ENCODE results near the gene SOX8. TPM values are rescaled to one million over a fixed set of nuclear protein-coding genes. Genes with fewer than 3 reads are reported as not detected.

SOX8 gene
- total RNA-seq, 1 donor from 2014 or later, result 0.27 TPM

DNA sequence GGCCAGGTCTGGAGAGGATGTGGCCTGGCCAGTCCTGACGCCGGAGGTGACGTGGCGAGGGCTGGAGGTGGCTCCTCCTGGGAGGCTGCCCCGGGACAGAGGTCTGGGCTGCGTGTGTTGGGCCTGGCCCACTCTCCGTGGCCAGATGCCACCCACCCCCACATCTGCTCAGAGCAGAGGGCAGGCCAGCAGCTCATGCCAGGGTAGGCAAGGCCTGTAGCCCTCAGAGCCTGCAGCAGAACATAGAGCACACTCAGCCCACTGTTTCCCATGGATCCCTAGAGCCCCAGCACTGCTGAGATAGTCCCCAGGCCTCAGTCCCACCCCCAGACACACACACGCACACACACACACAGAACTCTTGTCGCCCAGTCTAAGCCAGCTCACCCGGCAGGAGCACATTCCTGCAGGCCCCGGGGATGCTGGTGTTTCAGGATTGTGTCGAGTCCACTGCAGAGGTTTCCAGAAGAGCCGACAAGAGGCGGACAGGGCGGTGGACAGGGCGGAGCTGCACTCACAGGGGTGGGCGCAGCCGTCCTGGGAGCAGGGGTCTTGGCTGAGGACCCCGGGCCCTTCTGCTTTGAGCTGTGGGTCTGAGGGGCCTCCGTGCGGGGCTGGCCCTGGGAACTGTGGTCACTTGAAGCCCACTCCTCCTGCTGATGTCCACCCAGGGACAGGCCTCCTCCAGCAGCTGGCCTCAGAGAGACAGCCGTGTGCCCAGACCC lies 33.4 kb downstream of the SOX8 start:
- Mint-ChIP-seq H3K27me3 (ENCODE audit: unreplicated experiment) (peaks cover 26% of the 10 kb centered on the region), H3K4me1 (ENCODE audit: unreplicated experiment) (peaks cover 4% of the 10 kb centered on the region), H3K27ac (ENCODE audit: unreplicated experiment) (no peak overlapping the region), H3K4me3 (ENCODE audit: unreplicated experiment) (no peak overlapping the region), H3K9me3 (ENCODE audit: unreplicated experiment) (no peaks in the 10 kb centered on the region), H3K36me3 (ENCODE audit: unreplicated experiment) (no peaks in the 10 kb centered on the region)
- DNase-seq (ENCODE audit: extremely low spot score, unreplicated experiment), result no peak
- TF ChIP-seq, protein P1, sequence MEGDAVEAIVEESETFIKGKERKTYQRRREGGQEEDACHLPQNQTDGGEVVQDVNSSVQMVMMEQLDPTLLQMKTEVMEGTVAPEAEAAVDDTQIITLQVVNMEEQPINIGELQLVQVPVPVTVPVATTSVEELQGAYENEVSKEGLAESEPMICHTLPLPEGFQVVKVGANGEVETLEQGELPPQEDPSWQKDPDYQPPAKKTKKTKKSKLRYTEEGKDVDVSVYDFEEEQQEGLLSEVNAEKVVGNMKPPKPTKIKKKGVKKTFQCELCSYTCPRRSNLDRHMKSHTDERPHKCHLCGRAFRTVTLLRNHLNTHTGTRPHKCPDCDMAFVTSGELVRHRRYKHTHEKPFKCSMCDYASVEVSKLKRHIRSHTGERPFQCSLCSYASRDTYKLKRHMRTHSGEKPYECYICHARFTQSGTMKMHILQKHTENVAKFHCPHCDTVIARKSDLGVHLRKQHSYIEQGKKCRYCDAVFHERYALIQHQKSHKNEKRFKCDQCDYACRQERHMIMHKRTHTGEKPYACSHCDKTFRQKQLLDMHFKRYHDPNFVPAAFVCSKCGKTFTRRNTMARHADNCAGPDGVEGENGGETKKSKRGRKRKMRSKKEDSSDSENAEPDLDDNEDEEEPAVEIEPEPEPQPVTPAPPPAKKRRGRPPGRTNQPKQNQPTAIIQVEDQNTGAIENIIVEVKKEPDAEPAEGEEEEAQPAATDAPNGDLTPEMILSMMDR (IDR thresholded peaks at IDR 0.05), result no peak

DNA sequence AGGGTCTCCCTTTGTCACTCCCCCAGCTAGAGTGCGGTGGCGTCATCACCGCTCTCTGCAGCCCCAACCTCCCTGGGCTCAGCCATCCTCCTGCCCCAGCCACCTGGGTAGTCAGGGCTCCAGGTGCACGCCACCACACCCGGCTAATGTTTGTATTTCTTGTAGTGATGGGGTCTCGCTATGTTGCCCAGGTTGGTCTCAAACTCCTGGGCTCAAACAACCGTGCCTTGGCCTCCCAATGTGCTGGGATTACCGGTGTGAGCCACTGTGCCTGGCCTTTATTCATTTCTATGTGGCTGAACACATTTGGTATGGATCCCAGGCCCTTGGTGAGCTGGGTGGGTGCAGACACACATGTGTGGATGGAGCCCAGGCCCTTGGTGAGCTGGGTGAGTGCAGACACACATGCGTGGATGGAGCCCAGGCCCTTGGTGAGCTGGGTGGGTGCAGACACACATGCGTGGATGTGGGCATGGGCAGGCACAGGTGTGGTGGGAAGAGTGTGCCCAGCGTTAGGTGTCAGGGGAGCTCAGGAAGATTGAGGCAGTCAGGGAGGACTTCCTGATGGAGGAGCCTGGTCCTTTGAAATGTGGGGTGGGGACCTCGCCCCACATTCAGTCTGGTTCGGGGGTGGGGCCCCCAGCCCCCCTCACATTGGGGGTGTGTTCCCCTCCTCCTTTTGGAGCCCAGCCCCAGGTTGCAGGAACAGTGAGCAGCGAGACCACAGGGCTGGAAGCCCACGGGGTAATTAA lies 37.1 kb downstream of the SOX8 start:
- H3K4me1 Mint-ChIP-seq (ENCODE audit: unreplicated experiment), result peaks cover 4% of the 10 kb centered on the region
- H3K27ac Mint-ChIP-seq (ENCODE audit: unreplicated experiment), result no peak overlapping the region

DNA sequence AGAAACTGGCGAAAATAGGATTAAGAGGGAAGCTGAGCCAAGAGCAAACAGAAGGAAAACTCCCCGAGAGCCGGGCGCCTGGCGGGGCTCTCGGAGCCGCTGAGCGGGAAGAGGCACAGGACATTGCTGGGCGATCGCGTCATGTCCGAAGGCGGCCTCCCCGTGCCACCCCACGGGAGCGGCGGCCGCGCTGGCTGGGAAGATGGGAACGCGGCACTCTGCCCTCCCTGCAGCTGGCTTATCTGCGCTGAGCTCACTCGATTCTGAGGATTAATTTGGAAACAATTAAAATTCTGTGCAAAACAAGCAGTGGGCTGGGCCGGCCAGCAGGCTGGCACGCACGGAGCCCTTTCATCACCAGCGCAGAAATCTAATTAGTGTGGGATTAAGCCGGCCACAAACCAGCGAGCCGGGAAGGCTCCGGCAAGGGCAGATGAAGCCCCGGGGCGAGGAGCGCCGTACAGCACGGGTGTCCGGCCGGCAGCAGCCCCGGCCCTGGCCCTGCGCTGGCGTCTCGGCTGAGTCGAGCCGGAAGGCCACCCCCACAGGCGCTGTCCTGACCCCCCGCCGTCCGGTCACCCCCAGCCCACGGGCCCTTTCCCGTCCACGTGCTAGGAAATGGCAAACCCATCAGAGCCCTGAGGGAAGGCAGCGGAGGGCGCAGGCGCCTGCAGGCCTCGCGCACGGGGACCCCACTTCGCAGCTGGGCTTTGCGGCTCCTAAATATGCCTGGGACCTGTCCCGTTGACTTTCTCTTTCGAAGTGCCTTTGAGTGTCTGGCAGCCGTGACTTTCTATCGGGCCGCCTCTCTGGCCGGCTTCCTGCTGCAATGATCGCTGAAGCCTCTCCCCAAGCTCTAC lies 37.9 kb downstream of the SOX8 start:
- Mint-ChIP-seq H3K4me3 (ENCODE audit: unreplicated experiment) (no peak overlapping the region), H3K4me1 (ENCODE audit: unreplicated experiment) (peaks cover 4% of the 10 kb centered on the region), H3K36me3 (ENCODE audit: unreplicated experiment) (no peaks in the 10 kb centered on the region), H3K27me3 (ENCODE audit: unreplicated experiment) (peaks cover 16% of the 10 kb centered on the region), H3K9me3 (ENCODE audit: unreplicated experiment) (no peaks in the 10 kb centered on the region), H3K27ac (ENCODE audit: unreplicated experiment) (no peak overlapping the region)
- TF ChIP-seq, protein P1 (IDR thresholded peaks at IDR 0.05), result no peak
- no peak for DNase-seq (ENCODE audit: extremely low spot score, unreplicated experiment)

More for the DNA sequence above, 37.1 kb downstream of the SOX8 start:
- no peak for DNase-seq (ENCODE audit: extremely low spot score, unreplicated experiment)
- H3K4me3 Mint-ChIP-seq (ENCODE audit: unreplicated experiment), result no peak overlapping the region
- H3K36me3 Mint-ChIP-seq (ENCODE audit: unreplicated experiment), result no peaks in the 10 kb centered on the region
- TF ChIP-seq, protein P1 (IDR thresholded peaks at IDR 0.05), result no peak
- H3K27me3 Mint-ChIP-seq (ENCODE audit: unreplicated experiment), result peaks cover 16% of the 10 kb centered on the region
- H3K9me3 Mint-ChIP-seq (ENCODE audit: unreplicated experiment), result no peaks in the 10 kb centered on the region

DNA sequence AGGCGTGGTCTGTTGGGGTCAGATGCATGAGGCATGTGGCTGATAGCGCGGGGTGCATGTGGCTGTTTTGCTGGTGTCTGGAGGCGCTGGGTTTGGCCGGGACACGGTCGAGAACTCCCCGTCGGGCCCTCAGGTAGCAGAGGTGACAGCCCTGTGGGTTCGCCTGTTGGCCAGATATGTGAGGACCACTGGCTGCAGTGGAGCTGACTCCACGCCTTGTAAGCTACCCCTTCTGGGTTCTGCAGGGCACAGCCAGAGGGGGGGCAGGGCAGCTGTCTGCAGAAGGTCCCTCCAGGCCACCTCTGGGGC lies 38.5 kb downstream of the SOX8 start:
- Mint-ChIP-seq H3K4me3 (ENCODE audit: unreplicated experiment) (no peak overlapping the region), H3K4me1 (ENCODE audit: unreplicated experiment) (peaks cover 4% of the 10 kb centered on the region), H3K36me3 (ENCODE audit: unreplicated experiment) (no peaks in the 10 kb centered on the region), H3K27me3 (ENCODE audit: unreplicated experiment) (peaks cover 18% of the 10 kb centered on the region), H3K9me3 (ENCODE audit: unreplicated experiment) (no peaks in the 10 kb centered on the region), H3K27ac (ENCODE audit: unreplicated experiment) (no peak overlapping the region)
- TF ChIP-seq, protein P1 (IDR thresholded peaks at IDR 0.05), result no peak
- no peak for DNase-seq (ENCODE audit: extremely low spot score, unreplicated experiment)
